GM13976 (cell line): ENCODE data around the gene TRIM71.

Experiments used
- DNase-seq: peaks from one replicate; pipeline ENCODE4 v3.0.0; 2012; ENCODE audit warnings: low spot score
- CTCF ChIP-seq: IDR thresholded peaks from 2 replicates; pipeline ENCODE4 v1.5.1; 2012; ENCODE audit warnings: borderline replicate concordance, mild to moderate bottlenecking; ENCODE audit not compliant: insufficient read depth; ENCODE audit errors: extremely low read depth, missing control alignments, control extremely low read depth
- in situ Hi-C: fragments of 300-500 bp; cut with MboI; formaldehyde crosslinking; loops from one replicate; pipeline ENCODE4 v1.12.0; 2022; ENCODE audit warnings: low sequenced_read_pairs, mixed read lengths, inconsistent platforms; ENCODE audit not compliant: unreplicated experiment

Gene TRIM71

DNA sequence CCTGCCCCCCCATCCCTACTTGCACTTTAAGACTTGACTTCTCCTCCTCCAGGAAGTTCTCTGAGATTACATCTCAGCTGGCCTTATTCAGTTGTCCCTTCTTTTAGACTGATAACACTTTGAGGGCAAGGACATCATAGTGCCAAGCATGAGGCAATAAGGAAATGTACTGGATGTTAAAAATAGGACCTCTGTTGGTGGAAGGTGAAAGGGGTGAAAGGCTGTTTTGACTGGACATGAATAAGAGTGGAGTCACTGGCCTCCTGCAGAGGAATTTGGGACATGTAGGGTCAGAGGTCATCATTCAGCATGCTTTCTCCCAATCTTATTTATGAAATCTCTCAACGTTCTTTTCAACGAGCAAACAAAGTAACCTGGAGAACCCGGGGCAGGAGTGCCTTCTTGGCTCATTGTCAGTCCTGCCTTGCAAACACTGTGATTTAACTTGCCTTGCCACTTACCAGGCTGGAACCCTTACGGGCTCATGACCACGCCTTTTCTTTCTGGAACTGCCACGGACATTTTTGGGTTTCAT lies 38.6 kb downstream of the TRIM71 start:
- no peak for TF ChIP-seq CTCF
- in situ Hi-C loops, result no loop called here
- DNase-seq, result no peak

DNA sequence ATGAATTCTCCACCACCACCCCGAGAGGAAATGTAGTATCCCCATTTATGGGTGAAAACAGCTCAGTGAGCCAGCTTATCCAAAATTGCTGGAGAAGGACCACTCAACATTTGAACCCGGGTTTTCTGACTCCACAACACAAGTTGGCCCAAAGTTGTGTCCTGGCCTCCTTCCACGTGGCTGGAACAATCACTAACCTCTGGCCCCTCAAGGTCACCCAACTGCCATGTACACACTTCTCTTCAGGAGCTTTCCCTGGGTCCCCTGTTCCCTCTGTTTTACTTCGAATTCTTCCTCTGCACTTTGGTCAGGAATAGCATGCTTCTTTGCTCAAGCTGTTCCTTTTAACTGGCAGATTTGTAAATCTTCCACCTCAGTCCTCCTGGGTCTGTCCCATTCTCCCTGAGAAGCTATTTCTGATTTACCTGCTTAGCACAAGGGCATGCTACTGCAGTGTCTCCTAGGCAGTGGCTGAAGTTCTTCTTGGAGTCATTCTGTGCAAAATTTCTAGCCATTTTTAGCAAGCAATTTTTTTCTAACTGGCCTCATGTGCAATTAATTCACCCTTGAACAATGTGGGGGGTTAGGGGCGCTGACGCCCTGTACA lies 39.2 kb downstream of the TRIM71 start:
- TF ChIP-seq CTCF, result no peak
- no peak for DNase-seq
- in situ Hi-C loops, result no loop called here

- no peak for TF ChIP-seq CTCF
- no peak for DNase-seq
- in situ Hi-C loops, result no loop called here
Observed at GRCh38 chr3:32857921-32858320, 40.1 kb downstream of the TRIM71 start.

- no peak for TF ChIP-seq CTCF
- in situ Hi-C loops, result no loop called here
- no peak for DNase-seq
Observed at GRCh38 chr3:32859604-32860237, 41.9 kb downstream of the TRIM71 start.

GRCh38 chr3:32860499-32860898 lies 42.7 kb downstream of the TRIM71 start:
- no peak for TF ChIP-seq CTCF
- in situ Hi-C loops, result no loop called here
- DNase-seq, result no peak

DNA sequence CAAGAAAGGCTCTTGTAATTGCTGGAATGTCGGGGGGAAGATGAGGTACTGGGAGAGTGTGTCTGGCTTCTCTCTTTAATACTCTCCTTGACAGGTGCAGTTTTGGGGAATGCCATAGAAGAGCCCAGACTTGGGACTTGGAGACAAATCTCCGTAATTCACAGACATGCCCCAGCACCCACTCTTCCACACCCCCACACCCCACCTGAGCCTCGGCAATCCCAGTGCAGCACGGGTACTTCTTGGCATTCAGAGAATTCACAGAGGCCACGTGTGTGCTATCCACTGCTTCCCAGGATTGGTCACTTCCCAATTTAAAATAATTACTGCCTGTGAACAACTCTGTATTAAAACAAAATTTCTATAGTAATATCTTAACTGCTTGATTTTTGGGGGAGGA lies 43.9 kb downstream of the TRIM71 start:
- no peak for TF ChIP-seq CTCF
- in situ Hi-C loops, result no loop called here
- no peak for DNase-seq
